Measurements from ENCODE around the gene BCR. TPM values are rescaled to one million over a fixed set of nuclear protein-coding genes. Genes with fewer than 3 reads are reported as not detected.

The BCR gene
- total RNA-seq, 2 experiments from 2014 or later, result 60.0 to 64.8 TPM

- no peak overlapping the region for H3K4me3 ChIP-seq (ENCODE audit: low read length)
- H3K4me1 Mint-ChIP-seq (ENCODE audit: low read depth), result no peaks in the 10 kb centered on the region
- no peaks in the 10 kb centered on the region for H3K36me3 Mint-ChIP-seq (ENCODE audit: low read depth)
- H3K36me3 ChIP-seq (ENCODE audit: insufficient read depth, low read length), result no peaks in the 10 kb centered on the region
- H3K27ac Mint-ChIP-seq, result no peak overlapping the region
- ChIA-PET POLR2A (no interaction called here), CTCF (no interaction called here)
- no peak overlapping the region for H3K4me3 Mint-ChIP-seq
- intact Hi-C loops (cut with DNase I, micrococcal nuclease), result no loop called here
- H3K27me3 ChIP-seq (ENCODE audit: control insufficient read depth in 1 of 2, insufficient read depth in 2 of 2, low read length in 2 of 2), result peaks cover 0 to 4% of the 10 kb centered on the region in 2 experiments
- no peak for ATAC-seq (ENCODE audit: poor library complexity)
- H3K9me3 ChIP-seq (ENCODE audit: control insufficient read depth in 1 of 2, insufficient read depth in 1 of 2, low read length in 2 of 2), result no peaks in the 10 kb centered on the region
- no peak for DNase-seq
- no peak for TF ChIP-seq CTCF (IDR thresholded peaks at IDR 0.05)
- peaks cover 24% of the 10 kb centered on the region for H3K27me3 Mint-ChIP-seq
- no peak overlapping the region for H3K27ac ChIP-seq (ENCODE audit: low read depth in 1 of 2, low read length in 2 of 2)
- H3K4me1 ChIP-seq (ENCODE audit: insufficient read depth, low read length), result no peaks in the 10 kb centered on the region
- no peaks in the 10 kb centered on the region for H3K9me3 Mint-ChIP-seq
Measured at GRCh38 chr22:23356094-23356493, 175.8 kb downstream of the BCR start.

GRCh38 chr22:23357053-23357452 is 176.7 kb downstream of the BCR start:
- ATAC-seq (ENCODE audit: poor library complexity) (no peak), DNase-seq (no peak)
- no peak overlapping the region for H3K4me3 Mint-ChIP-seq
- no peaks in the 10 kb centered on the region for H3K4me1 ChIP-seq (ENCODE audit: insufficient read depth, low read length)
- no peak overlapping the region for H3K27ac ChIP-seq (ENCODE audit: low read depth in 1 of 2, low read length in 2 of 2)
- peaks cover 24% of the 10 kb centered on the region for H3K27me3 Mint-ChIP-seq
- H3K36me3 Mint-ChIP-seq (ENCODE audit: low read depth), result no peaks in the 10 kb centered on the region
- H3K27ac Mint-ChIP-seq, result no peak overlapping the region
- ChIA-PET CTCF (no interaction called here), POLR2A (no interaction called here)
- intact Hi-C loops (cut with DNase I, micrococcal nuclease), result no loop called here
- H3K9me3 ChIP-seq (ENCODE audit: control insufficient read depth in 1 of 2, insufficient read depth in 1 of 2, low read length in 2 of 2), result no peaks in the 10 kb centered on the region
- H3K36me3 ChIP-seq (ENCODE audit: insufficient read depth, low read length), result no peaks in the 10 kb centered on the region
- no peak for TF ChIP-seq CTCF (IDR thresholded peaks at IDR 0.05)
- H3K9me3 Mint-ChIP-seq, result no peaks in the 10 kb centered on the region
- H3K4me1 Mint-ChIP-seq (ENCODE audit: low read depth), result no peaks in the 10 kb centered on the region
- H3K27me3 ChIP-seq (ENCODE audit: control insufficient read depth in 1 of 2, insufficient read depth in 2 of 2, low read length in 2 of 2), result no peaks in the 10 kb centered on the region
- no peak overlapping the region for H3K4me3 ChIP-seq (ENCODE audit: low read length)

- no peaks in the 10 kb centered on the region for H3K36me3 ChIP-seq (ENCODE audit: insufficient read depth, low read length)
- CTCF ChIA-PET, result no interaction called here
- POLR2A ChIA-PET, result no interaction called here
- H3K4me3 Mint-ChIP-seq, result no peak overlapping the region
- TF ChIP-seq CTCF (IDR thresholded peaks at IDR 0.05), result no peak
- no peaks in the 10 kb centered on the region for H3K27me3 ChIP-seq (ENCODE audit: control insufficient read depth in 1 of 2, insufficient read depth in 2 of 2, low read length in 2 of 2)
- no peak overlapping the region for H3K4me3 ChIP-seq (ENCODE audit: low read length)
- H3K27me3 Mint-ChIP-seq, result peaks cover 15% of the 10 kb centered on the region
- intact Hi-C loops (cut with DNase I, micrococcal nuclease), result no loop called here
- DNase-seq (no peak), ATAC-seq (ENCODE audit: poor library complexity) (no peak)
- H3K9me3 Mint-ChIP-seq, result no peaks in the 10 kb centered on the region
- no peaks in the 10 kb centered on the region for H3K4me1 Mint-ChIP-seq (ENCODE audit: low read depth)
- H3K27ac Mint-ChIP-seq, result no peak overlapping the region
- H3K27ac ChIP-seq (ENCODE audit: low read depth in 1 of 2, low read length in 2 of 2), result no peak overlapping the region
- H3K4me1 ChIP-seq (ENCODE audit: insufficient read depth, low read length), result no peaks in the 10 kb centered on the region
- no peaks in the 10 kb centered on the region for H3K36me3 Mint-ChIP-seq (ENCODE audit: low read depth)
- no peaks in the 10 kb centered on the region for H3K9me3 ChIP-seq (ENCODE audit: control insufficient read depth in 1 of 2, insufficient read depth in 1 of 2, low read length in 2 of 2)
Measured at GRCh38 chr22:23359583-23360123, 179.3 kb downstream of the BCR start.
